K562 (cell line): ENCODE results near the gene SPNS1. TPM values are rescaled to one million over a fixed set of nuclear protein-coding genes. Genes with fewer than 3 reads are reported as not detected.

Experiments used
- C11orf30 ChIP-seq: fragments of 450-650 bp; IDR thresholded peaks from 2 replicates; pipeline ENCODE4 v1.6.1; 2016; ENCODE audit warnings: low read depth, mild to moderate bottlenecking
- CBX3 ChIP-seq, 2 experiments: IDR thresholded peaks; 1 replicate in 1 of 2; 2 replicates in 1 of 2; pipeline ENCODE4 v1.6.1; 2012; ENCODE audit warnings: inconsistent platforms in 2 of 2, low read length in 2 of 2, borderline replicate concordance in 1 of 2, control low read depth in 1 of 2
- CSDE1 ChIP-seq, 2 experiments: fragments of 450-650 bp; IDR thresholded peaks; 2 replicates each; pipeline ENCODE4 v1.6.1; 2016; ENCODE audit warnings: mild to moderate bottlenecking in 1 of 2
- EWSR1 ChIP-seq: fragments of 450-650 bp; IDR thresholded peaks from 2 replicates; pipeline ENCODE4 v1.6.1; 2018; ENCODE audit warnings: borderline replicate concordance, mild to moderate bottlenecking, low read depth, moderate library complexity; ENCODE audit not compliant: partially characterized antibody
- EZH2 ChIP-seq: IDR thresholded peaks from 2 replicates; pipeline ENCODE4 v1.6.1; 2012; ENCODE audit warnings: low read depth, mild to moderate bottlenecking, inconsistent platforms, low read length, borderline replicate concordance
- MAFG ChIP-seq: fragments of 450-650 bp; conservative IDR thresholded peaks from 2 replicates; pipeline ENCODE4 v1.6.1; 2016; ENCODE audit warnings: missing genetic modification characterization, missing compliant biosample characterization
- MAX ChIP-seq: sonication (generic); formaldehyde crosslinking; IDR thresholded peaks from 2 replicates; pipeline ENCODE4 v1.9.0; 2022; ENCODE audit warnings: mild to moderate bottlenecking, missing genetic modification reagents
- POU5F1 ChIP-seq: fragments of 150-350 bp; IDR thresholded peaks from 2 replicates; pipeline ENCODE4 v1.6.1; 2014; ENCODE audit warnings: borderline replicate concordance, low read length, low read depth, mild to moderate bottlenecking; ENCODE audit not compliant: partially characterized antibody
- PRPF4 ChIP-seq: fragments of 200-400 bp; formaldehyde crosslinking; IDR thresholded peaks from one replicate; pipeline ENCODE4 v1.6.1; 2017; ENCODE audit warnings: low read length, low read depth, mild to moderate bottlenecking; ENCODE audit not compliant: insufficient read depth, poor library complexity, severe bottlenecking
- RBM25 ChIP-seq: fragments of 200-400 bp; formaldehyde crosslinking; IDR thresholded peaks from 2 replicates; pipeline ENCODE4 v1.6.1; 2018; ENCODE audit warnings: low read length, low read depth, moderate library complexity; ENCODE audit not compliant: severe bottlenecking
- RBM34 ChIP-seq: fragments of 200-400 bp; formaldehyde crosslinking; IDR thresholded peaks from 2 replicates; pipeline ENCODE4 v1.6.1; 2018; ENCODE audit warnings: low read length, borderline replicate concordance; ENCODE audit not compliant: insufficient read depth
- SP2 ChIP-seq: IDR thresholded peaks from 2 replicates; pipeline ENCODE4 v1.6.1; 2011; ENCODE audit warnings: mild to moderate bottlenecking, low read depth, low read length, moderate library complexity; ENCODE audit not compliant: poor library complexity, severe bottlenecking; ENCODE audit errors: extremely low read depth
- STAT6 ChIP-seq: sonication (generic); formaldehyde crosslinking; IDR thresholded peaks from 2 replicates; pipeline ENCODE4 v1.8.1; 2023; ENCODE audit warnings: mild to moderate bottlenecking, missing genetic modification reagents
- TAF9B ChIP-seq: fragments of 450-650 bp; IDR thresholded peaks from 2 replicates; pipeline ENCODE4 v1.6.1; 2018; ENCODE audit warnings: mild to moderate bottlenecking; ENCODE audit not compliant: partially characterized antibody
- XRCC4 ChIP-seq: IDR thresholded peaks from one replicate; pipeline ENCODE4 v1.6.1; 2011; ENCODE audit not compliant: insufficient read depth, insufficient read length; ENCODE audit errors: extremely low read depth
- ZBTB11 ChIP-seq, 3 experiments: fragments of 200-800 bp in 1 of 3; fragments of 250-450 bp in 1 of 3; fragments of 450-650 bp in 1 of 3; sonication (Bioruptor Pico) in 1 of 3; sonication (Bioruptor generic) in 1 of 3; formaldehyde crosslinking in 1 of 3; IDR thresholded peaks; 2 replicates each; pipeline versions ENCODE4 v1.6.1 to v1.8.0; 2016 to 2022; ENCODE audit warnings: mild to moderate bottlenecking in 2 of 3, missing genetic modification characterization in 2 of 3, missing compliant biosample characterization in 1 of 3, moderate library complexity in 1 of 3
- ZFPM2 ChIP-seq: fragments of 250-450 bp; sonication (Bioruptor Pico); IDR thresholded peaks from 2 replicates; pipeline ENCODE4 v1.5.1; 2022; ENCODE audit warnings: mild to moderate bottlenecking
- ZNF561 ChIP-seq: fragments of 450-650 bp; formaldehyde crosslinking; conservative IDR thresholded peaks from 2 replicates; pipeline ENCODE4 v1.4.0; 2020; ENCODE audit warnings: mild to moderate bottlenecking, moderate library complexity
- ZNF644 ChIP-seq: fragments of 200-800 bp; sonication (Bioruptor generic); IDR thresholded peaks from 2 replicates; pipeline ENCODE4 v1.6.1; 2016; ENCODE audit warnings: low read depth, missing genetic modification characterization, missing compliant biosample characterization
- polyA plus RNA-seq, 8 experiments: library from polyadenylated mRNA; depleted of rRNA in 4 of 8; stranded (reverse) in 5 of 8; unstranded in 3 of 8; fragments of >200 nt; fragmentation: Nextera tagmentation in 2 of 8; fragmentation: Illumina TruSeq in 1 of 8; extraction: Ambion mirVana in 2 of 8; extraction: Trizol in 1 of 8; gene quantifications; 2 replicates each; pipeline versions ENCODE4 v1.2.1 to v1.2.3, GENCODE V29; 2011 to 2014; ENCODE audit warnings: inconsistent platforms in 1 of 8, missing spikeins in 1 of 8
- total RNA-seq, 7 experiments: library from RNA; depleted of rRNA in 6 of 7; stranded (reverse); fragments of >200 nt in 6 of 7; fragmentation: Illumina TruSeq in 2 of 7; extraction: Trizol in 2 of 7; gene quantifications; 2 replicates each; pipeline versions ENCODE4 v1.2.1 to v1.2.3, GENCODE V29; 2011 to 2021; ENCODE audit warnings: low replicate concordance in 1 of 7

Gene SPNS1
- total and polyA plus RNA-seq, 9 of the 15 experiments (the other 6 are each of a cell fraction or from before 2014, with no cell fraction given) = 0.58 to 64.9 (median 13.7) TPM

- TF ChIP-seq C11orf30 (no peak), SP2 (no peak), RBM34 (no peak), ZBTB11 (CRISPR knock-in tag; IDR thresholded peaks at IDR 0.05) (peak in 1 of 3 experiments; percentile 78; a peak in 2 of 6 replicates), CSDE1 (IDR thresholded peaks at IDR 0.05) (no peak), XRCC4 (no peak), POU5F1 (no peak), EWSR1 (no peak), CBX3 (IDR thresholded peaks at IDR 0.05; ENCODE audit: borderline replicate concordance in 1 of 2, low read length in 2 of 2) (peak in 1 of 2 experiments; percentile 52; a peak in 1 of 3 replicates), STAT6 (no peak), MAFG (tag) (no peak), RBM25 (no peak), PRPF4 (no peak), EZH2 (no peak), TAF9B (peak; percentile 29), ZNF561 (CRISPR knock-in tag) (0 out of 2 replicates have a peak, but pooled peaks have one; percentile 48), MAX (peak; percentile 42; the same call in 1 of the 2 replicates), ZFPM2 (CRISPR knock-in tag) (0 out of 2 replicates have a peak, but pooled peaks have one; percentile 20), ZNF644 (tag) (peak; percentile 74; the same call in 1 of the 2 replicates)
These were observed 34.7 kb downstream of the SPNS1 start (continued) for GRCh38 chr16:29009050-29009837.
